ENCODE data around the gene ATP2B2.

Gene ATP2B2

GRCh38 chr3:10344147-10344943 lies 161.0 kb downstream of the ATP2B2 start:
- no peak for DNase-seq (ENCODE audit: low read depth)

GRCh38 chr3:10343526-10343925 lies 161.9 kb downstream of the ATP2B2 start:
- DNase-seq (ENCODE audit: low read depth), result no peak

GRCh38 chr3:10342781-10343180 lies 162.6 kb downstream of the ATP2B2 start:
- no peak for DNase-seq (ENCODE audit: low read depth)

DNA sequence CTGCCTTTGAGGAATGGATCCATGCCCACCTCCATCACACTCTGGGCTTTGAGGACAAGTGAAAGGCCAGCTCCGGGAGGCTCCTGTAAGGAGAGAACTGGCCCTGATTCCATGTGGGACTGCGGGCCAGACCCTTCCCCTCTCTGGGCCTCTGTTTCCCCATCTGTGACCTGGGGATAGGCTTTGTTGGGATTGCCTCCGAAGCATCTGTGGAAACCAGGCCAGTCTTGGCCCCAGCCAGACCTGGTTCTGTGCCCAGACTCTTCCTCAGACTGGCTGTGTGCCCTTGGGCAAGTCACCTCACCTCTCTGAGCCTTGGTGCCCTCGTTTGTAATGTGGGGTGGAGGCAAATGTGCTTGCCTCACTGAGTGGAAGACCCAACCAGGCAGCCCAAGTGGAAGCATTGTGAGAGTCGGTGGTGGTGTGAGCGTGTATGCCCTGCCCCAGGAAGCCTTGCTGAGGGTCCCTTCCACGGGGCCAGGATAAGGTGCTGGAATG lies 163.4 kb downstream of the ATP2B2 start:
- no peak for DNase-seq (ENCODE audit: low read depth)

DNA sequence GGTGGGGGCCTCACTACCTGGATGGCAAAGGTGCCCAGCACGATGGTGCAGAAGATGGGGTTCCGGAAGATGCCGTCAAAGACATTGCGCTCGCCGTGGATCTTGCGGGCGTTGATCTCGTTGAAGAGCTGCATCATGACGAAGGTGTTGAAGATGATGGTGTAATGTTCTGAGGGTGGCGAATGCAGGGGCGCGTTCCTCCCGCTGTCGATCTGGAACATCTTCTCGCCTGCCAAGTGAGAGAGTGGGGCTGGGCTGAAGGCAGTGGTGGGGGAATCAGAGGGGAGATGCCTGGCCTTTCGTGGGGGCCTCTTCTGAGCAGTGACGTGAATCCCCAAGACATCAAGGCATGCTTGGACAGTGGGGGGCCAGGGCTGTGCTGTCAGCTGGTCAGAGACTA lies 164.9 kb downstream of the ATP2B2 start:
- no peak for DNase-seq (ENCODE audit: low read depth)

DNA sequence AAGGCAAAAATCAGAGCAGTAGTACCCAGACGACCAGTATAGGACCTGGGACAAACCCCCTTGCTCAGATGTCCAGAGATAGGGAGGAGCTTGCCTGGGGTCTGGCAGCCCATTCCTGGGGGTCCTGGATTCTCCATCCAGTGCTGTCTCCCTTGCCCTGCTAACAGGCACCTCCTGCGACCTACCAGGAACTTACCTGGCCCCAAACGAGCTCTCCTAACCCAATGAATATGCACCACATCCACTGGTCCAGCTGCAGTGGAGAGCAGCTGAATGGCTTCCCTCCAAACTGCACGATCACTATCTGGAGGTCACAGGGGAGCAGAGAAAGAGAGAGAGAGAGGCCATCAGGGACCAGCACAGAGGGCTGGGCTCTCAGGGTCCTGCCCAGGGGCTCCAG lies 165.3 kb downstream of the ATP2B2 start:
- DNase-seq (ENCODE audit: low read depth), result no peak

- no peak for DNase-seq (ENCODE audit: low read depth)
These were observed 165.9 kb downstream of the ATP2B2 start for GRCh38 chr3:10339376-10339955.

GRCh38 chr3:10338591-10339353 lies 166.6 kb downstream of the ATP2B2 start:
- DNase-seq (ENCODE audit: low read depth), result no peak

DNA sequence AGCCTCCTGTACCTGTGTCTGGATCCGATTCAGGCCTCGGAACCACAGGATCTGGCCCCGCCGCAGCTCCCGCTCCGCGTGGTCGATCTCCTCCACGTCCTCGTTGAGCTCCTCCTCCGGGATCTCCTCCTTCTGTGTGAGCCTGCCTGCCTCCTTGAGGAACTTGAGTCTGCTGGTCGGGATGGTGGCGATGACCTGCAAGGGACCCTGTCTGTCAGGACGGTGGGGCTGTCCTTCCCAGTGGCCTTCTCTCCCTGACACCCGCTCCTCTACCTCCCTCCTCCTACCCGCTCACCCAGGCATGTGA lies 167.3 kb downstream of the ATP2B2 start:
- DNase-seq (ENCODE audit: low read depth), result no peak

GRCh38 chr3:10337323-10338163 lies 167.8 kb downstream of the ATP2B2 start:
- DNase-seq (ENCODE audit: low read depth), result no peak

DNA sequence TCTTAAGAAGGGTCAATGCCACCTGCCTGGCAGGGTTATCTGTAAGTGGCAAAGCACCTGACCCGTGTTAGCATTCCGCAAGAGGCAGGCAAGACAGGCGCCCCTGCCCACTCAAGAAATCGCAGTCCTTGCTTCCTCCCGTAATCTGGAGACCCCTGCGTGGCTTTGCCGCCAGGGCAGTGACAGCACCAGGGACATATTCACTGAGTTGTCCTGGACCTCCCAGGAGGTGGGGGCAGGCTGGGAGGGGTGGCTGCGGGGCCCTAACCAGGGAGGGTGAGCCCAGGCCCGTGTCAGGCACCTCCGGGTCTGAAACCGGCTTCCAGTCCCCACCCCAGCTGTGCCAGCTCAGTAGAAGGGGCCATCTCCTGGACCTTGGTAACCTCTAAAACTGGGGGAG lies 168.6 kb downstream of the ATP2B2 start:
- no peak for DNase-seq (ENCODE audit: low read depth)

DNA sequence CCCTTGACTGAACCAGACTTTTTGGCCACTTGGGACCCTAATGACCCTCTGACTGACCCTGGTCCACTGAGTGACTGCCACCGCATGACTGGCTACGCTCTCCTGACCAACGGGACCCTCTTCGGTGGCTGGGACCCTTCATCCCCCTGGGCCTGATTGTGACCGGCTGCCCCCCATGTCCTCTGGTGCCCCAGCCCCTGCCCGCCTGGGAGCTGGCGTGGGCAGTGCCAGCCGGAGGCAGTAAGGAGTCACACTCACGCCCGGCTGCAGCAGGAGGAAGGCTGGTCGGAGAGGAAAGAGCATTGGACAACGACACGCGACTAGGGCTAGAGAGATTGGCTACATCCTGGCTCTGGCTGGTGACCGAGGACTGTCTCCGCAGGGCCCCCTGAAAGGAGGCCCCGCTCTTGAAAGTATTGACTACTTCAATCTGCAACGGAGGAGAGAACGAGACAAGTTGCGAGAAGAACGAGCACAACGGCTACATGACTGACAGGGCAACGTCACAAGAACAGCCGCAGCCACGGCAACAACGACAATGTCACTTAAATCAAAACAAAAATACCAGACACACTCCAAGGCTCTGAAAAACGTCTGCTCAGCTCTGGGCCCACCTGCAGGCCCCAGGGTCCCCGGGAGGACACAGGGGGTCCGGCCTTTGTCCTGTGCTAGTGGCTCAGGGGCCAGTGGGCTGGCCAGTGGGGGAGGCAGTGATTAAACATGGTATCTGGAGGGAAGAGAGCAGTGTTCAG lies 169.3 kb downstream of the ATP2B2 start:
- no peak for DNase-seq (ENCODE audit: low read depth)

GRCh38 chr3:10335190-10335738 lies 170.1 kb downstream of the ATP2B2 start:
- no peak for DNase-seq (ENCODE audit: low read depth)

DNA sequence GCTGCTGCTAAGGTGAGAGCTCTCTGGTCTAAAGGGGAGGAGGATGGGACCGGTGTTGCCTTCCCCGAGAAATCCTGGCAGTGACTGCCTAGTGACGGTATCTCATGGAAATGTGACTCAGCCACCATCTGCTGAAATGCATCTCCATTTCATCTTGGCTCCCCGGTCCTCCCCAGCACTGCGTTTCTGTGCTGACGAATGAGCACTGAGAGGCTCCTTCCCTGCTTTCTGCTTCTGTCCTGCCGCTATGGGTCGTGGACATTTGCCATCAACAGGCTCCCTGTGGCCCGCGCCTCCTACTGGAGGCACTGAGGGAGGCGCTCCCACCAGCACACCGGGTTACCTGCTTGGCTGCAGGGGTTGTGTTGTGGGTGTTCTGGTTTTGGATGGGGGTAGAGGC lies 170.9 kb downstream of the ATP2B2 start:
- DNase-seq (ENCODE audit: low read depth), result no peak

DNA sequence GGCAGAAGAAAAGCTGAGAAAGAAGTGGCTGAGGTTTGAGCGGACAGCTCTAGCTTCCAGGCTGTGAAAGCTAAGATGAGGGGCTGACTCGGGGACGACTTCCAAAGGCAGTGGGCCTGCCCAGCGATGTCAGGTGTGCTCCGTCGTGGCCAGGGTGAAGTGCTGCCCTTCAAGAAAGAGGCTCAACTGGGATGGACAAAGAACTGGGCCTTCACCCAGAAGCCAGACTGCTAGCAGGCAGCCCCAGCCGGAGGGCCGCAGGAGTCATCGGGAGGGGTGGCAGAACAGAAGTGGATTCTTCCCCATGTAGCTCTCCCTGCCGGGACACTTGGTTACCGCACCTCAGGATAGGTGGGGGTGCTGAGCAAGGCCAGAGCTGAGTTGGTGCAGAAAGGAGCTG lies 171.3 kb downstream of the ATP2B2 start:
- DNase-seq (ENCODE audit: low read depth), result no peak

DNA sequence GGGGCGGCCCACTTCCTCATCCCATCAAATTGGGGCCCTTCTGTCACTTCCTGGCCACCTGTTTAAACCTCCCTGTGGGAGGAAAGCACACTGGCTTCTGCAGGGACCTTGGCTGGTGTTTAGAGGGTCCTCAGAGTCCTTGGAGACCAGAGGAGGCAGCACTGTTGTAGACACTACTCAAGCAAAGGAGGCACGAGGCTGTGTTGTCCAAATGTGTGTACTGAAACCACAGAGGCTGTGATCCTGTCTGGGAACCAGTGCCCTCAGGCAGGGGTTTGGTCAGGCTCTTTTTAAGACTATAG lies 172.1 kb downstream of the ATP2B2 start:
- DNase-seq (ENCODE audit: low read depth), result no peak

DNA sequence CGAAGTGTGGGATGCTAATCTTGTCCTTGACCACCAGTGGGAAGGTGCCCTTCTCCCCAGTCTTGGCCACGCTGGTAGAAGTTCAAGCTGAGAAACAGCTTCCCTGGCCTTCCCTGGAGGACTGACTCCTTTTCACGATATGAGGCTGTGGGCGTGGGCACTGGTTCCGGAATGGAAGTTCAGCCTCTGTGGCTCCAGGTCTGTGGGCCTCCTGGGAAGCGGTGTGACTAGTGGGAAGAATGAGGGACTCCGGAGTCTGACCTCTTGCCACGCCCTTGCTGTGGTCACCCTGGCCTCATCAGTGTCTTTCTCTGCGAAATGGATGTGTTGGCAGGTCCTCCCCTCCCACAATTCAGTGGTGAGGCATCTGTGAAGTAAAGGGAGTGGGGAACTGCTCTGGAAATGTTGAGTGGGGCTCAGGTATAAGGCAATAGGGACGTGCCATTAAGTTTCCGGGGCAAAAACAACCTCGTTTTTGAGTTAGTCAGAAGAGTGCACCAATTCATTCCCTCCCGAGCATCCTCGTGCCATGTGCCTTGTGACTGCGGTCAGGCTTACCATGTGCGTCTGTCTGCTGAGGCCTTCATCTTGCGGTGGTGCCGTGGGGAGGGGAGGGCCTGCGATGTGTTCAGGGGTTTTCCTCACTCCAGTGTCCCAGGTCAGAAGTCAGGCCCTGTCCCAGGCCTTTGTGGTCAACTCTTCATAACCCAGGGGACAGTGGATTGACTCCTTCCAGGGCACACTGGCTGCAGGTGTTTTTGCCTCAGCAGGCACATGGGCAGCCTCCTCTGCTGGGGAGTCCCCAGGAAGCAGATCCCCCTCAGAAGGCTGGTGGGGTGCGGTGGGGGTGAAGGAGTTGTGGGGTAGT lies 172.7 kb downstream of the ATP2B2 start:
- DNase-seq (ENCODE audit: low read depth), result no peak

DNA sequence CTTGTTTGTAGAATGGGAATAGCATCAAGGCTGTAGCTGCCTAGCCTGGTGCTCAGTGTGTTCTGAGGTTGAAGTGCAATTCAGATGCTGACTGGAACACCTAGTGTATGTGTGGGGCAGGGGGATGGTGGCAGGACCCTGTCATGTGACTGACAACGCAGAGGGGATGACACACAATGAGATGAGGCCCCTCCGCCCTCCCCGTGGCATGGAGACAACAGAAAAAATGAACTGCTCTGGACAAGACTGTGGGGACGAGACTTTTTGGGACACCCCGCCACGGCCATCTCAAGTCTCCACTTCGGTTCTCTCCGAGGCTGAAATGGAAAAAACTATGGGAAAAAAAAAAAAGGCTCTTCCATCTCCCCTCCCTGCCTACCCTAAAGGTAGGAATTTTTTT lies 174.1 kb downstream of the ATP2B2 start:
- no peak for DNase-seq (ENCODE audit: low read depth)

DNA sequence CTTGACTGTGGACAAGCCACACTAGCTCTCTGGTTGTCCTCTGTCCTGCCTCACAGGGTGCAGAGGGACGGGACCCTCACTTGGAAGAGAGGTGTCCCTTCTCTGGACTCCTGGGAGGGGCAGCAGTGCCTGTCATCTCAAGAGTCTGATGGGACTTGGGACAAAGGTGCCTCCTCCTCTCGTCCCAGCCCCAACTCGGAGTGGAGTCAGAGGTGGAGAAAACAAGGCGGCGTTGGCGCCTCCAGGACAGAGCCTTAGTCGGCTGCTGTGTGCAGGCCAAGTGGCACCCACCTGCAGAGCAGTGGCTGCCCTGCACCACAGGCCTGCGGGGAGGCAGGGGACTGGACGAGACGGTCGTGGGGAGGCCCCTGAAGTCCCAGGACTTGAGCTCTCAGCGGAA lies 175.1 kb downstream of the ATP2B2 start:
- no peak for DNase-seq (ENCODE audit: low read depth)

DNA sequence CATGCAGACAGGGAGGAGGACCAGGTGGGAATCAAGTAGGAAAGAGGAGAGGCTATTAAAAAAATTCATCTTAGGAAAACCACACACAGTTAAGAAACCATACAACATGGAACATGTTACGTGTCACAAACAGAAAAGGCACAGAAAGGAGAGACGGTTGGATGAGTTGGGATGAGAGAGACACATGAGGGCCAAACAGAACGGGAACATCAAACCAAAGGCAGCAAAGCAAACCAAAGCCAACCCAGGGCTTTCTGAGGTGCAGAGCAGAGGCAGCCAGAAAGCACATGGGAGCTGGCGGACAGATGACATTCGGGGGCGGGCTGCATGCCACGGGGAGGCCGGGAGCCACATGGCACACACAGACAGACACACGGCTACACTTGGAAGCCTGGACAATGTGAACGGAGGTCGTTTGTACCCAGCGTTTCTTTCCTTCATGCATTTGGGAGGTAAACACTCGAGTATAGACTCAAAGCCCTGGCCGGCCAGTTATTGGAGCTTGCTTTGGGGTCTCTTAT lies 175.8 kb downstream of the ATP2B2 start:
- no peak for DNase-seq (ENCODE audit: low read depth)

Measured in HS-5 (cell line).